HK-2 (cell line): ENCODE measurements around the gene SLC12A8.

ENCODE experiments used
- DNase-seq: peaks from one replicate; pipeline ENCODE4 v3.0.0-alpha.2; 2018; ENCODE audit not compliant: unreplicated experiment

The SLC12A8 gene

GRCh38 chr3:125212509-125213363 lies at the start of gene SLC12A8:
SLC12A8 (minus strand) TSS chr3:125212748; CDS start chr3:125211349, 1,399 bp downstream.
- peak; percentile 57 for DNase-seq

- DNase-seq, result no peak
These were observed 49.6 kb upstream of the SLC12A8 start for GRCh38 chr3:125262161-125262560.

- no peak for DNase-seq
These were observed 48.5 kb upstream of the SLC12A8 start for GRCh38 chr3:125261031-125261430.

GRCh38 chr3:125260158-125260557 lies 47.6 kb upstream of the SLC12A8 start:
- no peak for DNase-seq

GRCh38 chr3:125257536-125257935 lies 45.0 kb upstream of the SLC12A8 start:
- DNase-seq, result no peak

GRCh38 chr3:125256675-125257074 lies 44.1 kb upstream of the SLC12A8 start:
- no peak for DNase-seq

GRCh38 chr3:125250973-125251372 lies 38.4 kb upstream of the SLC12A8 start:
- no peak for DNase-seq

- no peak for DNase-seq
These were observed 33.7 kb upstream of the SLC12A8 start for GRCh38 chr3:125246237-125246636.

GRCh38 chr3:125245521-125245920 lies 33.0 kb upstream of the SLC12A8 start:
- no peak for DNase-seq

- no peak for DNase-seq
These were observed 27.9 kb upstream of the SLC12A8 start for GRCh38 chr3:125240496-125240895.

- DNase-seq, result no peak
These were observed 26.7 kb upstream of the SLC12A8 start for GRCh38 chr3:125239266-125239665.

- no peak for DNase-seq
These were observed 26.2 kb upstream of the SLC12A8 start for GRCh38 chr3:125238759-125239158.

GRCh38 chr3:125236331-125236903 lies 23.9 kb upstream of the SLC12A8 start:
- DNase-seq, result no peak

GRCh38 chr3:125234831-125235230 lies 22.3 kb upstream of the SLC12A8 start:
- no peak for DNase-seq

GRCh38 chr3:125232401-125232800 lies 19.9 kb upstream of the SLC12A8 start:
- DNase-seq, result no peak

GRCh38 chr3:125231895-125232294 lies 19.3 kb upstream of the SLC12A8 start:
- no peak for DNase-seq

GRCh38 chr3:125229707-125230106 lies 17.2 kb upstream of the SLC12A8 start:
- no peak for DNase-seq

- no peak for DNase-seq
These were observed 16.6 kb upstream of the SLC12A8 start for GRCh38 chr3:125229168-125229567.

GRCh38 chr3:125221831-125222230 lies 9.3 kb upstream of the SLC12A8 start:
- no peak for DNase-seq

- DNase-seq, result no peak
These were observed 8.3 kb upstream of the SLC12A8 start for GRCh38 chr3:125220727-125221429.

- DNase-seq, result no peak
These were observed 7.6 kb upstream of the SLC12A8 start for GRCh38 chr3:125220183-125220582.

GRCh38 chr3:125219261-125219701 lies 6.7 kb upstream of the SLC12A8 start:
- no peak for DNase-seq

GRCh38 chr3:125214738-125215137 lies 2.2 kb upstream of the SLC12A8 start:
- no peak for DNase-seq
